Measurements from ENCODE around the gene PMEPA1.

Gene PMEPA1

DNA sequence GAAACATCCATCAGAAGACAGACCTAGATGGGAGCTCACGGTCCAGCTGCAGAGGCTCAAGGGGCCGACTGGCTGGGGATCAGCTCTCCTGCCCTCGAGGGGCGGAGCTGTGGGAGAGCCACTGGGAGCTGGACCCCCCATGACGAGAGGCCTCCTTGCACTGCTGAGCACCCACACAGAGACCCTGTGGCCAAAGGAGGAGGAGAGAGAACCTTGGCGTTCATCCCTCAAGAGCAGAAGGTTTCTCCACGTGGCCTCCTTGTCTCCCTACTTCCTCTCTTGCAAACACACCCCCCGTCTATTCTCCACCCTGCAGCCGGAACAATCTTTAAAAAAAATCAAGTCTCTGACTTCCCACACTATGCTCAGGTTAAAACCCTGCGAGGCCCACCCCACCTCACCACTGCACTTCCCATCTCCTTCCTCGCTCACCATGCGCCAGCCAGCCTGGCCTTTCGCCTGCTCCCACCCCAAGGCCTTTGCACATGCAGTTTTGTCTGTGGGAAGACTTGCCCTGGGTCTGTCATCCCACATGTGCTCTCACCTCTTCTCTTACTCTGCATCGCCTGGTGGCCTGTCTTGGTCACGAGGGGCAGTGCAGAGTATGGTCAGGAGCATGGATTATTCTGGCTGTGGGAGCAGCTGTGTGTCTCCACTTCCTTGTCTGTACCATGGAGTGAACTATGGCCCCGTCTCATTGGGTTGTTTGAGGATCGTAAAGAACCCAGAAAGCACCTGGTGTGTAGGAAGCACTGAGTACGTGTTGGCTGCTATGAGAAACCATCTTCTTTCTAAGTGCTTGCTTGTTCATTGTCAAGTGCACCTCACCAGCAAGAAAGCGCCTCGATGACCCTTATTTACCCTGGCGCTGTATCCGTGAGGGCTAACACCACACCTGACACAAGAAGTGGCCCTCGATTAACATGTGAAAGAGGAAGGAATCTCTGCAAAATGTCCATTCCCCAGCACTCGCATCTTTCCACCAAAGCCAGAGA is 32.9 kb downstream of the PMEPA1 start:
- no peak for DNase-seq (ENCODE audit: low read depth)

DNA sequence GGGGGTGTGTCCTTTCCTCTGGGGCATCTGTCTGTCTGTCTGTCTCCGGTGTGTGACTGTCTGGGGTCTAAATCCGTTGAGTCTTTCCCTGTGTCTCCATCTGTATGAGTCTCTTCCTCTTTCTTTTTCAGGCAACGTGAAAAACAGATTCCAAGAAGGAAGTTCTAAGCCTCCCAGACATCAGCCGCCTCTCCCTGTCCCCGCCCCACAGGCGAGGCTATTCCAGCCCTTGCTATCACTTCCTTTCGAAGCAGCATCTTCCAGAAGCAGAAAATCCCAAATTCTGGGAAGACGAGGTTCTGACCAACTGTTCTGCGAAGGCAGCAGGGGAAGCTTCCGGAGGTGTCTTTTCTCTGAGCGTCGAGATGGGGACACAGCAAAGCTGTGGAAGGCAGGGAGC is 34.0 kb downstream of the PMEPA1 start:
- DNase-seq (ENCODE audit: low read depth) = no peak

DNA sequence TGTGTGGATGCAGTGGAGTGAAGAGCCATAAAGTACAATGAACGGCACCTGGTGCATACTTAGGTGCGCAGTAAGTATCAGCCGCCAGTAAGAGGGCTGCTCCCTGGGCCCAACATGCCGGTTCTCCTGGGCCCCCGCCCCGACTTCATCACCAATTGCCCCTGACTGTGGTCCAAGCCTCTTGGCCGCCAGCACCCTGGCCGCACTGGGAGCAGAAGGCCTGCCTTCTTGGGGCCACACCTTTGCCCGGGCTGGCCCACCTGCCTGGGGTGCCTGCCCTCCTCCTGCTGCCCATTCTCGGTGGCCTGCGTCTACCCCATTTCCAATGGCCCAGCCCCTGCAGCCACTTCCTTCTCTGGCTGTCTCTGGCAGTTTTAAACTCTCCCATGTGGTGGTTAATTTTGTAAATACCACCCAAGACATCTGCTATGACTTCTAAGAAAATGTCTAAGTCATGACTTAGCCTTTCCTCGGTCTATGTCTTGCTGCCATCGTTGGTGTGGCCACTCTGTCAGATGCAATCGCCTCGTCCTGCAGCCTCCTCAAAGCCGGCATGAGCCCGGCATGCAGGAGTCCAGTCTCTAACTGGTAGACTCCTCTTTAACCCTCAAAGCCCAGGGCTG is 36.8 kb downstream of the PMEPA1 start:
- no peak for DNase-seq (ENCODE audit: low read depth)

DNA sequence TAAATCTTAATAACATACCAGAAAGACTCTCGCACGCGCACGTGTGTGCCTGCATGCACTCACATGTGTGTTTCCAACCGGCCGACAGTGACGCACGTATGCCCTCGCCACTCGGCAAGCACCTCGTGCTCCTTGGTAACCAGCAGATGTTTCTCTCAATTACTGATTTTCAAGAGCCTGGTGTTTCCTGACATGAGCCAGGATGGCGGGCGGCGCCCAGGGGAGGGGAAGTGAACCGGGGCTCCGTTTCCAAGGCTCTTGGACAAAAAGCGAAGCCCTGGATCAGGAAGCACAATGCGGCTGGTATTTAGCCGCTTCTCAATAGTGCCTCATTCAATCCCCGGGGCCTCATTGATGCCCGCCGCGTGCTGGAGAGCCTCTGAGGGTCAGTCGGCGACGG is 37.7 kb downstream of the PMEPA1 start:
- no peak for DNase-seq (ENCODE audit: low read depth)

DNA sequence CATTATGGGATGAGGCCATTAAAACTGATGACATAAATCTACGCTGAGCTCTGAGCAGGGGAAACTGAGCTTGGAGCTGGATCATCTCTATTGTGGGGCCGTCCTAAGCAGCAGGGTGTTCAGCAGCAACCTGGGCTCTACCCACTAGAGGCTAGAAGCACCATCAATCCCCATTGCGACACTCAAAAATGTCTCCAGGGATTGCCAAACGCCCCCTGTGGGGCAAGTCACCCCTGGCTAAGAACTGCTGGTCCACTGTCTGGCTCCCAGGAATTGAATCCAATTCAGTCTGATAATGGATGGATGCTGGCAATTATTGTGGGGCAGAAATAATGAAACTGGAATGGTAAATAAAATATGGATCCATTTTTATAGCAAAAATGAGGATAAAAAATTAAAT is 38.2 kb downstream of the PMEPA1 start:
- DNase-seq (ENCODE audit: low read depth) = no peak

DNA sequence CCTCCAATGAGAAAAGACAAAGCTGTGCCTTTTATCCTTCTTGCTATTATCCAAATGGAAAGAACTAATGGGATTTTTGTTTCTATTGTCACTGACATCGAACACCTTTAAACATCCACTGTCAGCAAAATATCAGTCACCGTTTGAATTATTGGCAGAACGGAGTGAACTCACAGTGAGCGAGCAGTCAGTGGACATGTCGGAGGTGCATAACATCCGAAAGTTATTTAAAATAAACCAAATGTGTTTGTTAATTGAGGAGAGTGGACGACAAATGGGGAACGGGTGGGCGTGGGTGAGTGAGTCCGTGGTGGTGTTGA is 38.8 kb downstream of the PMEPA1 start:
- no peak for DNase-seq (ENCODE audit: low read depth)

DNA sequence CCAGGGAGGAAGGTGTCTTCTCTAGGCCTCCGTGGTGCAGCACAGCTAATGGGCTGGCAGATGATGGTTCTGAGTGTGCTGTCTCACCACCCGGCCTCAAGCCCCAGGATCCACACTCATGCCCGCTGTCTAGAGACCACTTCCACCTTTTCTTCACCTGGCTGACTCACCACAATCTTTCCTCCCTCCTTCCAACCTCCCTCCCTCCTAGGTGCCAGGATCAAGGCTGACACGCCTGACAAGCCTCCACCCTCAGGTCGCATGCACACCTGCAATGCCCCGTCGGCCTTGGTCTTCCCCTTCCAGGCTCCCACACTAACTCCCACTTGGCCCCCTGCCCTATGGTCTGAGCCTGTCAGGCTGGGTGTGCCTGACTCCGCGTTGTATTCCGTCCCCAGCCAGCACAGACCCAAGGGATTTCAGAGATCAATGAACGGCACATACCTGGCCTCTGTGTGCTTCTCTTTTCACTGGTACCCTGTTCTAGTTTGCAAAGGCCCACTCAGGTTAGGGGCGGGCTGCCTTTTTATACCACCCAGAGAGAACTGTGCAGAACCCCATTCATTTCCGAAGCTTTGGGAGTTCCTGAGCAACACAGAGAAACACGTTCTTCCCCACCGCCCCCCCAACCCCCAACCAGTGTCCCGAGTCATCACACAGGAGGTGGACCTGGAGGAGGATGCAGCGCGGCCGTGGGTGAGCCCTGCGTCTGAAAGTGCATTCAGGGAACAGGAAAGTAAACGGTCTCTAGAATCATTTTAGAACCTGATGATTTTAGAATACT is 39.3 kb downstream of the PMEPA1 start:
- no peak for DNase-seq (ENCODE audit: low read depth)

DNA sequence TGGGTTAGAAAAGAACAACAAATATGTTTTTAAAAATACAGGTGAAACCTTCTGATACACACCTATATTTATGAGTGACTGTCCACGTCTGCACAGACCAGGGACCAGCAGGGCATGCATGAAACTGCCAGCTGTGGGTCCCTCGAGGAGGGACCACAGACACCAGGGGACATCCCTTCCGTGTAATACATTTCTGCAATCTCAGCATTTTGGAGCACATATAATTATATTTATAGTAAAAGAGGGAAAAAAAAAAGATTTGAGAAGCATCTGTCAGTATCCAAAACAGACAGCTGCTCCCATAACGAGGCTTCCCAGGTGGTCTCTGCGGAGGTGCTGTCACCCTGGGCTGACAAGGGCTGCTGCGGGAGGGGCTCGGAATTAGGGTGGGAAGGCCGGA is 40.2 kb downstream of the PMEPA1 start:
- no peak for DNase-seq (ENCODE audit: low read depth)

DNA sequence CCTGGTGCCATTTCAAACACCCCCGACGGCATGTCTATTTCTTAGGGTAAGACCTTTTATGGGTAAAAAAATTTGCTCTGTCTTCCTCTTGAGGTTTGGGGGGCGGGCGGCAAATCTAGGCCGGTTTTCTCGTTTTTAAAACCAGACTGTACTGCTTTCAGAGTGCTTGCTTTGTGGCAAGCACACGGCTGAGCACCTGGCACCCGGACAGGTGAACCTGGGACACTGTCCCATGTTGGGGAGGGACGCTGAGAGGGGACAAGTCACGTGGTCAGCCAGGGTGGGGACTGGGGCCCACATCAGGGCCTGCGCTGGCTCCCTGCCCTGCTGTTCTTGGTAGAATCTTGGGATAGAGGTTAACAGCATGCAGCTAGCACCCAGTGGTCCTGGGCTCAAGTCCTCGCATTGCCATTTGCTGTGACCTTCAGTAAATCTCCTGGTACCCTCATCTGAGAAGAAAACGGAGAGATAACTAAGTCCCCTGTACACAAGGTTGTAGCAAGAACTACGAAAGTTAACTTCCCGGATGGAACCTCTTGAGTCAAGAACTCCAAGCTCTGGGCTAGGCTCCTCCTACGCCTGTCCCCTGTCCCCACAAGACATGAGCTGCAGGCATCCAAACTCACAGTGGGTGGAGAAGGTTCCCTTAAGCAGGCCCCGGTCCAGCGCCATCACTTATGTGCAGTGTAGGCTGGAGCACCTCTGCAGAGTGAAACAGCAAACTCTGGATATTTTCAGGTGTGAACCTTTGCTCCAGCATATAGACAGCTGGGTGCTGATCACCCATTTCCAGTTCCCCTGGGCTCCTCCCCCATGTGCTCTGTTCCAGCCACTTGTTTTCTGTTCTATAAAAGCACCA is 41.7 kb downstream of the PMEPA1 start:
- no peak for DNase-seq (ENCODE audit: low read depth)

DNA sequence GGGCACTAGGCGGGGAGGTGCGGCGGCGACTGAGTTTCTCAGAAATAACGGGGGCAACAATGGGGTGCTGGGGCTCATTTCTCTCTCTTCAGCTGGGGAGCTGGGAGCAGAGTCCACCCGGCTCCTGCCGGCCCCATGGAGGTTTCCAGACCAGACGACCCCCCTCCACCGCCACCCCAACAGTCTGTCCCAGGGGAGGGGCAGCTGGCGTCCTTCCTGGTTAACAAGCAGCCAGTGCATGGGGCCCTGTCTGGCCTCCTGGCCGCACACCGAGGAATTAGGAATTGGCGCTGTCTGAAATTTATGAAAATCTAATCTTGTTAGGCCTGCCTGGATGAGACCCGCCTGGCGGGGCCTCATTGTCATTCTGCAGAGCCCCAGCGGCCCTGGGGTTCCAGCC is 42.4 kb downstream of the PMEPA1 start:
- DNase-seq (ENCODE audit: low read depth) = no peak

DNA sequence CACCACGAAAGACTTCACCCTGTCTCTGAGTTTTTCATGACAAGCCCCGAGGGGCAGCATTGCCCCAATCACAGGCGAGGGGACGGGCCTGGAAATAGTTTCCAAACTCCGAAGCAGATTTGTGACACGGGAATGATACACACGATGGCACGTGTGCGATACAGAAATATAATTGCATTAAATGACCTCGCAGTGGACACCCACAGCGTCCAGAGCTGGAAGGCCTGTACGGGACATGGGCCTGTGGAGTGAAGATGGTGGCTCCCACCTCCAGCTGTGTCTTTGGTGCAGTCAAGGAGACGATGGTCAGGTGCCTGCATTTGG is 43.0 kb downstream of the PMEPA1 start:
- DNase-seq (ENCODE audit: low read depth) = no peak

DNA sequence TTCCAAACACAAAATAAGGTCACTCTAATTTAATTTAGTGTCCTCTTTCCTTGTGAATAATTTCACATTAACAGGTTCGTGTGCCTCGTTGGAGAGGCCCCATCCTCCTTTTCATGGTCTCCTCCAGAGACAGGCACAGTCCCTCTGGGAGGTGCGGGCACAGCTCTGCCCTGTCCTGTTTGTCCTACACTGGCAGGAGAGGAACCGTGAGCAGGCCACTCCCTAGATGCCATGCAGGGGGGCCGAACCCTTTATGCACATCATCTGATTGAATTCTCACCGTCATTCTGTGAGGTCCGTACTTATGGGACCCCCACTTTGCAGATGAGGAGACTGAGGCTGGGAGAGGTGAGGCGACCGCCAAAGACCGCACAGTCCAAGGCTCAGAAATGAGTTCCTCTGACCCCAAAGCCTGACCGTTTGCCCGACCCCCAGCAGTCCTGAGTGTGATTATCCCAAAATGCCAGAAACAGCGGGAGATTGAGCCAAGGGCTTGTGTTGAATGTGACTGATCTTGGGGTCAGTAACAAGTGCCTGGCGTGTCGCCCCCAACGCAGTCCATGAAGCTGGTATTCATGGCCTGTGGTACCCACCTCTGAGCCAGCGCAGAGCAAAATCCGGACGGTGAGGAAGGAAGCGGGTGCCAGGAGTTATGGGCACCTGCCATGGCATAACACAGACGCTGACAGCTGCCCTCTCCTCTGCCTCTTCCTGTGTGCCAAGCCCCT is 43.5 kb downstream of the PMEPA1 start:
- DNase-seq (ENCODE audit: low read depth) = no peak

DNA sequence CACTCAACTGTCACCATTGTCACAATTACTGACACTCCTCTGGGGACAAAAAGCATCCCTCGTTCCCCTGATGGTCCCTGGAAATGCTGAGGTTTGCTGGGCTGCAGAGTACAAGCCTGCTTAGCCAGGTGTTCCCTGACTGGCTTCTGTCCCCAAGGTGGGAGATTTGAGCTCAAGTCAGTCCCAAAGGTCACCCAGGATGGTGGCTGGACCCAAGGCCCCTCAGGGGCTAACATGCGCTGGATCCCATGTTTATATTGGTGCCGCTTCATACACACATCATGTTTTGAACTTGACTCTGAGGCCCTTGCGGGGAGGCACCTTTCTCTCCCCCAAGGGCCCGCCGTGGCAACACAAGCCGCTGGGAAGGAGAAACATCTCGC is 44.2 kb downstream of the PMEPA1 start:
- DNase-seq (ENCODE audit: low read depth) = no peak

DNA sequence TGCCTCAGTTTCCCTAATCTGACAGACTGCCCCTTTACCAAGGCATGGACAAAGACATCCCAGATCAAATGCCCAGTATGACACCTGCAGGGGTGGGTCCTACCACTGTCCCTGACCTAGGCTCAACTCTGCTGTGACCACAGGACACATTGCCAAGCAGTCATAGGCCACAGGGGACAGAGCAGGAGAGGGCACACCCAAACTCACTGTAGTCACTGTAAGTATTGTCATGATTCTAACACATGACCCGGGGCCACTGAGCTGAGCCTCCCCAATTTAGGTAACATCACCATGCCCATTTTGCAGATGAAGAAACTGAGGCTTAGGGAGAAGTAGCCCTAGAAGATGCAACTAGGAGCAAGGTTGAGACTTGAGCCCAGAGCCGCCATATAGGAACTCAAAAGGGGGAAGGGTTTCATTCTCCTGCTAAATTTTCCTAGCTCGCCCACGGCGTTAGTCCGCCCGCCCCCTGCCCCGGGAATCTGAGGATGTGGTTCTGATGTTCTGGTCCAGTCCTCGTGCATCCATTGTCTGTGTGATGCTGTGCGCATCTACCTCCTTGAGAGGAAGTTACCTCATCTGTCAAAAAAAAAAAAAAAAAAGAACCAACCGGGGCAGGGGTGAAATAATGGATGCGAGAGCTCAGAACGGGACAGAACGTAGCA is 44.8 kb downstream of the PMEPA1 start:
- DNase-seq (ENCODE audit: low read depth) = no peak

DNA sequence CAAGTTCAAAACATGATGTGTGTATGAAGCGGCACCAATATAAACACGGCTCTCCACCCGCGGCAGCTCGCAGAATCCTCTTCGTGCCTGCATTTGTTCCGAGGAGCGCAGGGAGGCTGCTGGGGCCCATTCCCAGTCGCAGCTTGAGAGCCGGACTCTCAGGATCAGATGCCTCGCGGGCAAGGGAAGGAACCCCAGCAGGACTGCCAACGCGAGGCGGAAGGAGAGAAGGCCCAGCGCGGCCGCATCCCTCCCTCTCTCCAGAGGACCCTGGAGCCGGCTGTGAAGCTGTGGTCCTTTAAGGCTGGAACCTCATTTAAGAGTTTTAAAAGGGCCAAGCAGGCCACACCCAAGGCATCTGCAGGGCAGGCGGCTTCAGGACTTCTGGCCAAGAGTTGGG is 45.3 kb downstream of the PMEPA1 start:
- no peak for DNase-seq (ENCODE audit: low read depth)

DNA sequence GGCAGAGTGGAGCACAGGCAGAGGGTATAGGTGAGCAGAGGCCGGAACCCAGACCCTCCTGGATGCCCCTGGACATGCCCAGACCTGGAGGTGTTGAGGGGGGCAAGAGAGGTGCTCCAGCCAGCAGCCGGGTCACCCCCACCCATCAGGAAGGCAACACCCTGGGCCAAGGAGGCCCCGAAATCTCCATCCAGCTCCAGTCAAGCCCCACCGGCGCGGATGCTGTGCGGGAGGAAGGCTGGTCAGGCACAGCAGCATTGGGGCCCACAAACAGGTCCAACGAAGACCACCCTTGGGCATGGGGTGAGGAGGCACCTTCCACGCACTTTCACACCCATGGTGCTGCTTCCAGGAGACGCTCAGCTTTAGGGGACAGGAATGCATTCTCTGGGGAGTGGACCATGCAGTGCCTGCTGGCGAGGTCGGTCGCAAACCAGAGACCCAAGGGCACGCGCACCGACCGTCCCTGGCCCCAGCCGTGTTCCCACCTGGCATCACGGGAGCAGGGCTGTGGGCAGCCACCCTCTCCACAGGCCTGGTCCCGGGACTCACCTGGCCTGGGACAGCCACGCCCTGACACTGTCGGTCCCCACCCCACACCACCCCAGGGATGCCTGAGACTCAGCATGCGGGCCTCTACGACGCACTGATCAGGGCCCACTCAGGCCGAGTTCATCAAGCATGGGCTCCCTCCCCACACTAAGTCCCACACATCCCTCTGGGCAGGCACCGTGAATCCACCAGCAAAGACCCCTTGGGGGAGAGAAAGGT is 45.9 kb downstream of the PMEPA1 start:
- no peak for DNase-seq (ENCODE audit: low read depth)

DNA sequence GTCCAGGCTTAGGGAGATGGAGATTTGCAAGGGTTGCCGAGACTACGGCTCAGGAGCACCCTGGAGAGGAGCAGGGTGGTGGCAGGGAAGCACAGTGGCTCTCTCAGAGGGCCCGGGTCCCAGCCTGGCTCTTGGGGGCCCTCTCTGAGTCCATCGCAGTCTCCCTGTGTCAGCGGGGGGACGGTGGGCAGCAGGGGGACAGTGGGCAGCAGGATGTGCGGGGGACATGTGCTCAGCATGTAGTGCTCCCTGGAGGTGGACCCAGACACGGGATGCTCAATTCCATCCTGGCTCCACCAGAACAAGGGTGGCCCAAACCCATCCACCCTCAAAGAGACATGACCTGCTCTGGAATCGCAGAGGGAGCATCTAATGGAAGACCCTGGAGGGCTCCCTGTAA is 46.6 kb downstream of the PMEPA1 start:
- no peak for DNase-seq (ENCODE audit: low read depth)

DNA sequence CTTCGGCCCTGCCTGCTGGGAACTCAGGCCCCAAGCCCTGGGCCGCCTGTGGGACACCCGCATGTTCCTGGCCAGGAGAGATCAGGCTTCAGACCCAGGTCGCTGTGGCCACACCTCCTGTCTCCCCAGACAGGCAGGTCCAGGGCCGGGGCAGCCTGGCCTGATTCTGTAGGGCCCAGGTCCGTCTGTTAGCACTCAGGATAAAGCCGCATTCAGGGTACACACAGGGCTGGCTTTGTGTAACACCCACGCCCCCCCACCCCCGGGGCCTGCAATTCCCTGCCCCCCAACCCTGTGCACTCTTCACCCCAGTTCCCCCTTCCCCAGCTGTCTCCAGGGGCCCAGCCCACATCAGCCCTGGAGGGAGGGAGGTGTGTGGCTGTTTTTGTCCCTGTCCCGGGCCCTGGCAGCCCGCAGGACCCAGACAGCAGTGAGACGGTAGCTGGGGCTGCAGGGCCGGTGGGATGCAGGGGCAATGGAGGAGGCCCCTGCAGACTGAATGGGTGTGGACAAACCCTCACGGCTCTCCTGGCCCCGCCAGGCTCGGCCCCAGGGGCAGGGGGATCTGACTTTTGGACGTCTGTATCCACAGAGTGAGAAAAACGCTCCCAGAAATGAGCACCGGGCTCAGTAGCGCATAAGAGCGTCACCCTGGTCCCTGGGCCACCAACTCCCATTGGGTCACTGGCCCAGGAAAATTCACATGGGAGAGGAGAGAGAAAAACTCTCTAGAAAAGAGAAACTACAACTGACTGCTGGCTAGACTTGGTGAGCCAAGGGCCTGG is 47.2 kb downstream of the PMEPA1 start:
- no peak for DNase-seq (ENCODE audit: low read depth)

DNA sequence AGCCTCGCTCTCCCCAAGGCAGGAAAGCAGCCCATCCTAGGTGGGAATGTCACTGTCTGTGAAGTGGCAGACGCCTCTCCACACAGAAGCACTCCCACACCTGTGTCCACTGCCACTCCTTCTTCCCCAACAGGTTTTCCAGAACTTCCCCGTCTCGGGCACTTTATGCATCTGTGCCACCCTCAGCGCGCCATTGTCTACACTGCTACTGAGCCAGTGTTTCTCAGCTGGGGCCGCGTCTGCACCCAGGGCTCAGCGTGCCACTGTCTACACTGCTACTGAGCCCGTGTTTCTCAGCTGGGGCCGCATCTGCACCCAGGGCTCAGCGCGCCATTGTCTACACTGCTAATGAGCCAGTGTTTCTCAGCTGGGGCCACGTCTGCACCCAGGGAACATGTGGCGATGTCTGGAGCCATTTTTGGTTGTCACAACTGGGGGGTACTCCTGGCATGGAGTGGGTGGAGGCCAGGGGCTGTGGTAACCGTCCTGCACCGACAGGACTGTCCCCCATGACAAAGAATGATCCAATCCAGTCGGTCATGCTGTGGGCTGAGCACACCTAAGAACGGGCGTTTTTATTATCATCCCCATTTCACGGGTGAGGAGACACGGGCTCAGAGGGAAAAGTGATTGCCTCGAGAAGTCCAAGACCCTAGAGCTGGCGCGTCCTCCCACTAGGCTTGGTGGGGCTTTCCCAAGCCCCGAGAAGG is 47.9 kb downstream of the PMEPA1 start:
- no peak for DNase-seq (ENCODE audit: low read depth)

Data from stimulated activated CD4-positive, alpha-beta T cell treated with anti-CD3 and anti-CD28 coated beads, Interleukin-2, amount 100 ng/mL, for 4 hours (primary cell).